HG03103 (cell line): ENCODE data around the gene FAM170A.

Experiments
- ATAC-seq: cut with Tn5 transposase; IDR thresholded peaks from one replicate; pipeline ENCODE4 v1.9.1; 2021; ENCODE audit warnings: low read depth; ENCODE audit not compliant: unreplicated experiment

The FAM170A gene, protein sequence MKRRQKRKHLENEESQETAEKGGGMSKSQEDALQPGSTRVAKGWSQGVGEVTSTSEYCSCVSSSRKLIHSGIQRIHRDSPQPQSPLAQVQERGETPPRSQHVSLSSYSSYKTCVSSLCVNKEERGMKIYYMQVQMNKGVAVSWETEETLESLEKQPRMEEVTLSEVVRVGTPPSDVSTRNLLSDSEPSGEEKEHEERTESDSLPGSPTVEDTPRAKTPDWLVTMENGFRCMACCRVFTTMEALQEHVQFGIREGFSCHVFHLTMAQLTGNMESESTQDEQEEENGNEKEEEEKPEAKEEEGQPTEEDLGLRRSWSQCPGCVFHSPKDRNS

GRCh38 chr5:119629339-119629738 is at the start of gene FAM170A:
Gene FAM170A, plus strand, starts transcription at chr5:119629558. Its CDS starts 211 bp downstream, at chr5:119629769.
- no peak for ATAC-seq

DNA sequence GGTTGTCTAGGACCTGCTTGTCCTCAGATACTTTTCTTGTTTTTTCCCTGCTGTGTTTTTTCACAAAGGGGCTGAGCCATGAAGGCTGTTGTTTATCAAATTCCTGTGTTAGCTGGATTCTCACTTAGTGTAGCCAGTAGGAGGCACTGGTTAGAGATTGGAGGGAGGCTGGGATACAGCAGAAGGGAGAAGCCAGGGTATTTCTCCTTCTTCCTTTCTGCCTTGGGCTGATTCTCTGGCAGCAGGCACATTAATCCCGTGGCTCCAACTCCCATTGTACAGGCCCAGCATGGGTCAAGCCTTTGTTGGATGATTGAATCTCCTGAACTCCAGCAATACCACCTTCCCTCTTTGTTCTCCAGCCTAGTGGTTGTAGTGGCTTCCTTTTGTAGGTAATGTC is 46.4 kb upstream of the FAM170A start:
- ATAC-seq: no peak

DNA sequence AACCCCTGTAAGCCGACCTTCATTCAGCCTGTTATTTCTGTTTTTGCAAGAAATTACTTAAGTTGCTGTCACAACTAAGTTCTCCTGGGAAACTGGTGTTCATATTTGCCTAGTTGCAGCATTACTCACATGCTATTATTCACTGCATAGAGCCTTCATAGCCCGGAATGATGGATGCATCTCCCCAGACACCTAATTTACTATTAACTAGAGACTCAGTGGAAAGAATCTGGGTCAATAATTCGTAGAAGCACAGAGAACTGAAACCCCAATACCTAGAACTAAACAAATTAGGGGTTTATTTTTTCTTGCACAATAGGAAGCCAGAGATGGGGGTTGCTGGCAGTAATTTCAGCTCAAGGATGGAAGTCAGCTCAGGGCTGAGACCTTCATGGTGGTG is 45.7 kb upstream of the FAM170A start:
- no peak for ATAC-seq

DNA sequence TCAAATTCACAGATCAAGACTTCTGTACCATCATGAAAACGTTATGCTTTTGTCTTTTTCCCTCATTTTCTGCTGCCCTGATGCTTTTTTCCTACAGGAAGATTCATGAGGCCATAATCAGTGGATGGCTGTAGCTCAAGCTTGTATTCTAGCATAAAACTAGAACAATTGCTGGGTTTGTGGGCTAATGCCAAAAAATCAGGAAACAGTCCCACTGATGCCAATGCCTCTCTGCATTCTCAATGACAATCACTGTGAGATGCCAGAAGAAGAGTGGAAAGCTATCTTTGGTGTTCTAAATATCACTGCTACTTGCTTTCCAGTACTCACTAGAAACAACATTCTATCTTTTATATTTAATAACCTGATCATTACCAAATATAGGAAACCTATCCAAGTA is 33.3 kb upstream of the FAM170A start:
- no peak for ATAC-seq

GRCh38 chr5:119597728-119598298 is 31.5 kb upstream of the FAM170A start:
- ATAC-seq: no peak

GRCh38 chr5:119613937-119614336 is 15.4 kb upstream of the FAM170A start:
- no peak for ATAC-seq

DNA sequence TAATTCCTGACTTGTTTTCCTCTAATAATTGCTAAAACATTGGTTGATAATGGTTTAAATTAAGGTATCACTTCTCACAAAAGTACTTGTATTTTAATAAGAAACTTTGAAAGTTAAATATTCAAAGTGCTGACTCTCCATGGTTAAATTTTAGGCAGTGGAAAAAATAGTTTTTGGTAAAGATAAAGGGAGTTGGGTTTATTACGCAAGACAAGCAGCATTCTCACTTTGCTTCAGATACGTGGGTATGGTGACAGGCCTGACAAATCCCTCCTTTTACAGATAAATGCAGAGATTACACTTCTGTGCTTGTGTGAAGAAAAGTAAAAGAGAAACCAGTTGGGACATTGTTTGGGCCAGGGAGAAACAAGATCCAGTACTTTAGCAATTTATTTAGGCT is 14.5 kb upstream of the FAM170A start:
- ATAC-seq: no peak

DNA sequence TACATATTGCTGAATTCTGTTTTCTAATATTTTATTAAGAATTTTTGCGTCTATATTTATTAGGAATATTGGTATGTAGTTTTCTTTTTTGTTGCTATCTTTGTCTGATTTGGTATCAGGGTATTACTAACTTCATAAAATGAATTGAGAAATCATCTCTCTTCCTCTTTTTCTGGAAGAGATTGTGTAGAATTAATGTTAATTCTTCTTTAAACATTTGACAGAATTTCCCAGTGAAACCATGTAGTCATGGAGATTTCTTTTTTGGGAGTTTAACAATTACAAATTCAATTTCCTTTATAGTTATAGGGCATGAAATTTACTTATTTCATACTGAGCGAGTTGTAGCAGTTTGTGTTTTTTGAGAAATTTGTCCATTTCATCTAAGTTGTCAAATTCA is 3.3 kb upstream of the FAM170A start:
- no peak for ATAC-seq

GRCh38 chr5:119630752-119631440 is 1.5 kb downstream of the FAM170A start:
- no peak for ATAC-seq

- ATAC-seq: no peak
Observed at GRCh38 chr5:119631660-119632059, 2.3 kb downstream of the FAM170A start.

GRCh38 chr5:119651486-119651885 is 22.1 kb downstream of the FAM170A start:
- ATAC-seq: no peak

DNA sequence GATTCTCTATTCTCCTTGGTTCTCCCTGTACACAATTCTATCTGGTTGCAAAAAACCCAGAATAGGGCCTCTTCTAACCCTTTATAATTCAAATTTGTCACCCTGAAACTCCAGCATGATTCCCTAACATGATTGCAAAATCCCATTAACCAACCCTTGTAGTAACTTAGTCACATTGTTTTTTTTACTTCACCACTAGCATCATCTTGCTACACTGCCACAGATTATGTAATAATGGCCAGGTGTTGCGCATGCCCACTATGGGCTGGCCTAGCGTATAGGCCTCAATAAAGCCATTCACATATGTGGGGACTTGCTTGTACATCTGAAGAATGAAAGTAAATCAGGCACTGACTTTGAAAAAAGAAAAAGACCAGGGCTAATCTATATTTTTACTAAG is 25.7 kb downstream of the FAM170A start:
- ATAC-seq: no peak

GRCh38 chr5:119656023-119656422 is 26.7 kb downstream of the FAM170A start:
- ATAC-seq: no peak

- ATAC-seq: no peak
Observed at GRCh38 chr5:119666542-119666941, 37.2 kb downstream of the FAM170A start.

DNA sequence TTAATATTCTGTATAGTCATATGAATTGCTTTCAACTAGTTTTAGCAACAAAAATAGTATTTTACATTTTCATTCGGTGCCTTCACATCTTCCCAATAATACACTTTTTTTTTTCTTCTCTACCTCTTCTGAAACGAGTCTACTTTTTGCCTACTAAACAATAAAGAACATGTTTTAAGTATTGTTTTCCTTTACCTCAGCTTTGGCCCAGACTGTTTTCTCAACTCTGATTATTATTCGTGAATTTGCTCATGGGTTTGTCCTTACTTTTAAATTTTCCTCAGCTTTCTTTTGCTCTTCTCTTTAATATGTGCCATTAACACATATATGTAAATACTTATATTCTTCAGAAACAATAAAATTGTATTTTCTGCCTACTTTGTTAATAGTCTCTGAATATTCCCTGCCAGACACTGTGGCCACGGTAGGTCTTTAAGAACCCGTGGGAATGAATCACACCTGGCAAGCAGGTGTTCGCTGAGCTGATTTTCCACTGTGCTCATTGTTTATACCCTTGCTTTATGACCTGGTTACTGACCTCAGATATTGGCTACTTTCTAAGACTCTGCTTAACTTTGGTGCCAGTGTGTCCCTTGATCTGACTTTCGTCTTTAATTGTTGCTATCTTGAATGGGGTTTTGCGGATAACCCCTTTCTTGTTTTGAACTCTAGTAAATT is 49.1 kb downstream of the FAM170A start:
- no peak for ATAC-seq

- ATAC-seq: no peak
Observed at GRCh38 chr5:119680080-119680479, 50.7 kb downstream of the FAM170A start.

DNA sequence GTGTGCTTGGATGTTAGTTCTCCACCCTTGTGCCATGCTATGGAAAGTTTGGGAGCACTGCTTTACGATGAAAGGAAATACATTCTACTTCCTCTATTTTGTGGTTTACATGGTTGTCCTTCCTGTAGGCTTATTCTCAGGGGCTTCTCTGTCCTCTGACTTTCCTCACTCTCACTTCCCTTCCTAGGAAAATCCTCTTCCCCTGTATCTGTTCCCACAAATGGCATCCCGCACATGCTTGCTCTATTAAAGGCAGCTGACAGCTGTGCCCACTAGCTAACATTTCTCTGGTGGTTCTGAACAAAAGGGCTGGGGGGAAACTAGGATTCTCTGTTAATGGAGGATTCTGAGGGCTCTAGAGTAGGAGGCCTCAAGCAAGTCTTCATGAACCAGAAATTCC is 52.4 kb downstream of the FAM170A start:
- ATAC-seq: no peak

DNA sequence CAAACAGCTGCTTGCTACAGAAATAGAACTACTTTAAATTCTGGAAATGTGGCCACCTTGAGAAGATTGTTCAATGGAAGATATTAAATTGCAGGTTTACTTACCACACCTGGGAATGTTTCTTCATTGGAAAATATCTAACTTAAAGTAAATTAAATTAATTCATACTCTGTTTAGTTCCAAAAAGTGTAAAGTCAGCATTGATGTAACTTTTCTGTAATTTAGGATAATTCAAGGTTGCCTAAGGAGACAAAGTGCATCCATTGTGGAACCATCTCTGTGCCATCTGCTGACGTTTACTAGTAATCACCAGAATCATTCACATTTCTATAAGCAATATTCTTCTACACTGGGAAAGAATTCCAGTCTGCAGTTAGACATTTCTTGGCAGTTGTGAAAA is 53.0 kb downstream of the FAM170A start:
- no peak for ATAC-seq
